WTC11 (cell line): ENCODE results near the gene PDE8B. TPM values are rescaled to one million over a fixed set of nuclear protein-coding genes. Genes with fewer than 3 reads are reported as not detected.

Experiments used
- ATAC-seq: fragments of 200-7000 bp; cut with Tn5 transposase; 2 replicates; pipeline ENCODE4 v1.10.0; 2021; ENCODE audit warnings: mild to moderate bottlenecking, moderate library complexity
- CTCF ChIA-PET: fragments of 300-600 bp; sonication (Branson Sonifier 250); formaldehyde crosslinking; loops from one replicate; lab custom pipeline; 2021; ENCODE audit warnings: antibody characterized with exemption; lab: Charles Lee
- POLR2A ChIA-PET: fragments of 350-600 bp; sonication (Branson Sonifier 250); formaldehyde crosslinking; loops from one replicate; lab custom pipeline; 2021; ENCODE audit warnings: antibody characterized with exemption; lab: Charles Lee
- DNase-seq: peaks from one replicate; pipeline ENCODE4 v3.0.0; 2021; ENCODE audit warnings: low spot score
- H3K27ac Mint-ChIP-seq: 2 replicates; pipeline ENCODE4 v1.8.0; 2021; ENCODE audit warnings: mixed read lengths
- H3K27me3 Mint-ChIP-seq: 2 replicates; pipeline ENCODE4 v1.8.0; 2021; ENCODE audit warnings: low read depth, mild to moderate bottlenecking, moderate library complexity, mixed read lengths
- H3K36me3 Mint-ChIP-seq: 2 replicates; pipeline ENCODE4 v1.8.0; 2021; ENCODE audit warnings: mixed read lengths
- H3K4me1 Mint-ChIP-seq: 2 replicates; pipeline ENCODE4 v1.8.0; 2022; ENCODE audit warnings: mixed read lengths
- H3K4me3 Mint-ChIP-seq: 2 replicates; pipeline ENCODE4 v1.8.0; 2021; ENCODE audit warnings: mild to moderate bottlenecking, moderate library complexity, mixed read lengths
- H3K9me3 Mint-ChIP-seq: 2 replicates; pipeline ENCODE4 v1.8.0; 2021; ENCODE audit warnings: mixed read lengths
- AR ChIP-seq: fragments of 250-450 bp; sonication (Bioruptor Pico); IDR thresholded peaks from 2 replicates; pipeline ENCODE4 v1.9.0; 2021; ENCODE audit warnings: mild to moderate bottlenecking
- ATF1 ChIP-seq: sonication (generic); formaldehyde crosslinking; IDR thresholded peaks from 2 replicates; pipeline ENCODE4 v1.8.1; 2023; ENCODE audit warnings: mild to moderate bottlenecking, moderate library complexity, missing genetic modification reagents
- ATF2 ChIP-seq: sonication (generic); formaldehyde crosslinking; IDR thresholded peaks from 2 replicates; pipeline ENCODE4 v1.8.1; 2022; ENCODE audit warnings: low read depth, missing genetic modification reagents, borderline replicate concordance
- ATF3 ChIP-seq: sonication (generic); formaldehyde crosslinking; conservative IDR thresholded peaks from 2 replicates; pipeline ENCODE4 v1.8.1; 2022; ENCODE audit warnings: mild to moderate bottlenecking, missing genetic modification reagents
- E2F4 ChIP-seq: sonication (generic); formaldehyde crosslinking; IDR thresholded peaks from 2 replicates; pipeline ENCODE4 v1.8.1; 2022; ENCODE audit warnings: low read depth, mild to moderate bottlenecking, moderate library complexity, missing genetic modification reagents, borderline replicate concordance
- ETV6 ChIP-seq: sonication (generic); formaldehyde crosslinking; IDR thresholded peaks from 2 replicates; pipeline ENCODE4 v1.8.1; 2022; ENCODE audit warnings: mild to moderate bottlenecking, missing genetic modification reagents
- FOXJ3 ChIP-seq: sonication (generic); formaldehyde crosslinking; IDR thresholded peaks from 2 replicates; pipeline ENCODE4 v1.9.0; 2021; ENCODE audit warnings: missing genetic modification reagents, mild to moderate bottlenecking, borderline replicate concordance
- MAX ChIP-seq: sonication (generic); formaldehyde crosslinking; IDR thresholded peaks from 2 replicates; pipeline ENCODE4 v1.8.0; 2022; ENCODE audit warnings: mild to moderate bottlenecking, missing genetic modification reagents
- NFE2L1 ChIP-seq: sonication (generic); formaldehyde crosslinking; IDR thresholded peaks from 2 replicates; pipeline ENCODE4 v1.8.1; 2023; ENCODE audit warnings: missing genetic modification reagents
- NFYB ChIP-seq: sonication (generic); formaldehyde crosslinking; conservative IDR thresholded peaks from 2 replicates; pipeline ENCODE4 v1.8.0; 2022; ENCODE audit warnings: low read depth, missing genetic modification reagents
- OVOL2 ChIP-seq: fragments of 250-450 bp; sonication (Bioruptor Pico); IDR thresholded peaks from 2 replicates; pipeline ENCODE4 v1.9.0; 2021; ENCODE audit warnings: mild to moderate bottlenecking, borderline replicate concordance
- PRRX2 ChIP-seq: fragments of 250-450 bp; sonication (Bioruptor Pico); IDR thresholded peaks from 2 replicates; pipeline ENCODE4 v1.8.0; 2021; ENCODE audit warnings: mild to moderate bottlenecking
- SOX15 ChIP-seq: fragments of 250-450 bp; sonication (Bioruptor Pico); IDR thresholded peaks from 2 replicates; pipeline ENCODE4 v1.9.0; 2021; ENCODE audit warnings: mild to moderate bottlenecking
- TCF7 ChIP-seq: sonication (generic); formaldehyde crosslinking; IDR thresholded peaks from 2 replicates; pipeline ENCODE4 v1.8.0; 2022; ENCODE audit warnings: mild to moderate bottlenecking, low read depth, missing genetic modification reagents, moderate library complexity
- TEAD4 ChIP-seq: sonication (generic); formaldehyde crosslinking; IDR thresholded peaks from 2 replicates; pipeline ENCODE4 v1.8.0; 2022; ENCODE audit warnings: mild to moderate bottlenecking, missing genetic modification reagents
- ZNF121 ChIP-seq: sonication (generic); formaldehyde crosslinking; IDR thresholded peaks from 2 replicates; pipeline ENCODE4 v1.8.0; 2023; ENCODE audit warnings: missing genetic modification reagents
- ZNF138 ChIP-seq: sonication (generic); formaldehyde crosslinking; conservative IDR thresholded peaks from 2 replicates; pipeline ENCODE4 v1.8.1; 2022; ENCODE audit warnings: mild to moderate bottlenecking, moderate library complexity, missing genetic modification reagents
- ZNF219 ChIP-seq: sonication (generic); formaldehyde crosslinking; IDR thresholded peaks from 2 replicates; pipeline ENCODE4 v1.8.0; 2023; ENCODE audit warnings: missing genetic modification reagents, mild to moderate bottlenecking, borderline replicate concordance
- ZNF317 ChIP-seq: sonication (generic); formaldehyde crosslinking; IDR thresholded peaks from 2 replicates; pipeline ENCODE4 v1.8.1; 2023; ENCODE audit warnings: low read depth, mild to moderate bottlenecking, moderate library complexity, missing genetic modification reagents, borderline replicate concordance
- ZNF416 ChIP-seq: fragments of 250-450 bp; sonication (Bioruptor Pico); IDR thresholded peaks from 2 replicates; pipeline ENCODE4 v1.9.0; 2021; ENCODE audit warnings: mild to moderate bottlenecking, inconsistent platforms
- ZNF532 ChIP-seq: fragments of 250-450 bp; sonication (Bioruptor Pico); IDR thresholded peaks from 2 replicates; pipeline ENCODE4 v1.9.0; 2021; ENCODE audit warnings: mild to moderate bottlenecking, borderline replicate concordance
- total RNA-seq: library from RNA; stranded (reverse); gene quantifications from 3 replicates; pipeline ENCODE4 v1.2.3, GENCODE V29; 2021

Gene PDE8B
- total RNA-seq, 1 experiment from 2014 or later: 0.31 TPM

- TF ChIP-seq ATF2 (CRISPR knock-in tag): no peak
Measured at GRCh38 chr5:77418162-77418561, 207.7 kb downstream of the PDE8B start (continued).

GRCh38 chr5:77418601-77419581, 208.4 kb downstream of the PDE8B start:
- TF ChIP-seq ETV6 (CRISPR knock-in tag): no peak
- TF ChIP-seq TCF7 (CRISPR knock-in tag): no peak
- no peak for TF ChIP-seq OVOL2 (CRISPR knock-in tag)
- TF ChIP-seq E2F4 (CRISPR knock-in tag): no peak
- TF ChIP-seq SOX15: no peak
- TF ChIP-seq ZNF219: no peak
- TF ChIP-seq ZNF532 (CRISPR knock-in tag): no peak
- TF ChIP-seq PRRX2: no peak
- TF ChIP-seq ATF1 (CRISPR knock-in tag): no peak
- no peak for TF ChIP-seq ZNF416 (CRISPR knock-in tag)
- TF ChIP-seq TEAD4: no peak
- no peak for TF ChIP-seq ZNF317 (CRISPR knock-in tag)
- TF ChIP-seq AR (CRISPR knock-in tag): no peak
- no peak for TF ChIP-seq ATF3 (CRISPR knock-in tag)
- no peak for TF ChIP-seq FOXJ3
- TF ChIP-seq MAX (CRISPR knock-in tag): no peak
- no peak for TF ChIP-seq NFYB (CRISPR knock-in tag)
- TF ChIP-seq NFE2L1 (CRISPR knock-in tag): no peak
- no peak for TF ChIP-seq ZNF121 (CRISPR knock-in tag)
- no peak for TF ChIP-seq ZNF138 (CRISPR knock-in tag)
- no peak overlapping the region for H3K4me3 Mint-ChIP-seq
- no peak overlapping the region for H3K27ac Mint-ChIP-seq
- DNase-seq (no peak), ATAC-seq (no peak; the same call in 1 of the 2 replicates)
- ChIA-PET POLR2A (no interaction called here), CTCF (no interaction called here)
- H3K36me3 Mint-ChIP-seq: no peaks in the 10 kb centered on the region
- 0 out of 2 replicates have a peak, but pooled peaks cover 9% of the 10 kb centered on the region for H3K4me1 Mint-ChIP-seq
- no peaks in the 10 kb centered on the region for H3K27me3 Mint-ChIP-seq
- H3K9me3 Mint-ChIP-seq: peaks cover 9% of the 10 kb centered on the region; the same call in 1 of the 2 replicates
